ENCODE data around the gene TYMP.

The TYMP gene

DNA sequence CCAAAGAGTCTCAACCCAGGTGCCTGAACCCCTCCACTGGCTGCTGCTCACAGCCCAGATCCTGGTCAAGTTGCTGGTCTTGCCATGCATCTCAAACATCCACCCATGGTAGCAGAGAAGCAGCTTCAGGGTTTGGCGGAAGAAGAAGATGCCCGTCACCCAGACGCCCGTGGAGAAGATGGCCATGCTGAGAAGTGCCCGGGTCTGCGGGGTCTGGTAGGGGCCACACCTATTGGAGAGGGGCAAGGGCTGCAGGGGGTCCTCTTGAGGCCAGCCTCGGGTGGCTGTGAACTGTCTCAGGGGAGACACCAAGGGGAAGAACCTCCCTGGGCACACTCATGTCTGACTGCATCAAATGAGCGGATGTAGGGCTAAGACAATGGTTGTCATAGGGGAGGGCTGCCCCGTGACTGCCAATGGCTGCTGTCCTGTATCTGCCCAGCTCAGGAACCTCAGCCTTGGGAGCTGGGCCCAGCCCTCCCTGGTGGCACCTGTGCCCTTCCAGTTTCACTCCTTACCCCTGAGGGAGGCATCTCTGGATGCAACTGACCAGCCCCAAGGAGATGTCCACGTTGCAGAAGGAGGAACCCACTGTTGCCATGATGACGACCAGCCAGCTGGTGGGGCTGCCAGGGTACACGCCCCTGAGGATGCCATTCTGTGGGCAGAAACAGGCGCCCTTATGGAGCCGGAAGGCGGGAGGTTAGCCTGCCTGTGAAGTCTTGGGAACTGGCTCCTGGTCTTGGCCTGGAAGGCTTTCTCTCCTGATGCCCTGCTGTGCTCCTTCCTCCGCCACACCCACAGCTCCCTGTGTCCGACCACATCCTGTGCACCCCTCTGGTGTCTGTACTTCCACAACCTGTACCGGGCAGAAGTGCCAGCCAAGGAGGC, 47.2 kb upstream of the TYMP start:
- no peak overlapping the region for H3K4me3 ChIP-seq
- peaks cover 0 to 33% of the 10 kb centered on the region in 2 donors for H3K27me3 ChIP-seq
- H3K9me3 ChIP-seq, result no peaks in the 10 kb centered on the region
- TF ChIP-seq, protein P1, sequence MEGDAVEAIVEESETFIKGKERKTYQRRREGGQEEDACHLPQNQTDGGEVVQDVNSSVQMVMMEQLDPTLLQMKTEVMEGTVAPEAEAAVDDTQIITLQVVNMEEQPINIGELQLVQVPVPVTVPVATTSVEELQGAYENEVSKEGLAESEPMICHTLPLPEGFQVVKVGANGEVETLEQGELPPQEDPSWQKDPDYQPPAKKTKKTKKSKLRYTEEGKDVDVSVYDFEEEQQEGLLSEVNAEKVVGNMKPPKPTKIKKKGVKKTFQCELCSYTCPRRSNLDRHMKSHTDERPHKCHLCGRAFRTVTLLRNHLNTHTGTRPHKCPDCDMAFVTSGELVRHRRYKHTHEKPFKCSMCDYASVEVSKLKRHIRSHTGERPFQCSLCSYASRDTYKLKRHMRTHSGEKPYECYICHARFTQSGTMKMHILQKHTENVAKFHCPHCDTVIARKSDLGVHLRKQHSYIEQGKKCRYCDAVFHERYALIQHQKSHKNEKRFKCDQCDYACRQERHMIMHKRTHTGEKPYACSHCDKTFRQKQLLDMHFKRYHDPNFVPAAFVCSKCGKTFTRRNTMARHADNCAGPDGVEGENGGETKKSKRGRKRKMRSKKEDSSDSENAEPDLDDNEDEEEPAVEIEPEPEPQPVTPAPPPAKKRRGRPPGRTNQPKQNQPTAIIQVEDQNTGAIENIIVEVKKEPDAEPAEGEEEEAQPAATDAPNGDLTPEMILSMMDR (IDR thresholded peaks at IDR 0.05), result no peak
- H3K36me3 ChIP-seq, result peaks cover 0 to 26% (median 0%) of the 10 kb centered on the region in 3 donors
- H3K27ac ChIP-seq, result no peak overlapping the region
- DNase-seq, result peak in 1 of 2 donors; percentile 32
- intact Hi-C loops (cut with DNase I; ENCODE audit: low total_unique reads), result no loop called here
- peaks cover 0 to 24% (median 21%) of the 10 kb centered on the region in 4 donors for H3K4me1 ChIP-seq

DNA sequence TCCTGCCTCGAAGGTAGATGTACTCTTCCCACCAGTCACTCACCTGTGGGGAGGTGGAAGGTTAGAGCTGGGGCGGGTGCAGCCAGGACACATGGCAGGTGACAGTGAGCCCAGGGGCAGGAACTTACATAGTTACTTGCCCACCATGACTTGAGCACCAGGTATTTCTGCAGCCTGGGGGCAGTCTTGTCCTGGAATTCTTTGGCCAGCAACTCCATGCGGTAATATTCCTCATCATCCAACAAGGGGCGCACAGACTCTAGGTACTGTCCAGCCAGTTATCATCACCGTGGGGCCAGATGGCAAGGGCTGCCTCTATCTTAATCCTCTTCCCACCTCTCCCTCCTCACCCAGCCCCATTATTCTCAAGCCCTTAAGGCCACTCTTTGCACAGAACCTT, 46.3 kb upstream of the TYMP start:
- TF ChIP-seq, protein P1 (IDR thresholded peaks at IDR 0.05), result no peak
- no peaks in the 10 kb centered on the region for H3K9me3 ChIP-seq
- H3K4me3 ChIP-seq, result no peak overlapping the region
- H3K27ac ChIP-seq, result no peak overlapping the region
- intact Hi-C loops (cut with DNase I; ENCODE audit: low total_unique reads), result no loop called here
- DNase-seq, result peak in 1 of 2 donors; percentile 24
- H3K36me3 ChIP-seq, result peaks cover 0 to 35% (median 0%) of the 10 kb centered on the region in 3 donors
- peaks cover 0 to 33% of the 10 kb centered on the region in 2 donors for H3K27me3 ChIP-seq
- H3K4me1 ChIP-seq, result peaks cover 0 to 14% (median 11%) of the 10 kb centered on the region in 4 donors

DNA sequence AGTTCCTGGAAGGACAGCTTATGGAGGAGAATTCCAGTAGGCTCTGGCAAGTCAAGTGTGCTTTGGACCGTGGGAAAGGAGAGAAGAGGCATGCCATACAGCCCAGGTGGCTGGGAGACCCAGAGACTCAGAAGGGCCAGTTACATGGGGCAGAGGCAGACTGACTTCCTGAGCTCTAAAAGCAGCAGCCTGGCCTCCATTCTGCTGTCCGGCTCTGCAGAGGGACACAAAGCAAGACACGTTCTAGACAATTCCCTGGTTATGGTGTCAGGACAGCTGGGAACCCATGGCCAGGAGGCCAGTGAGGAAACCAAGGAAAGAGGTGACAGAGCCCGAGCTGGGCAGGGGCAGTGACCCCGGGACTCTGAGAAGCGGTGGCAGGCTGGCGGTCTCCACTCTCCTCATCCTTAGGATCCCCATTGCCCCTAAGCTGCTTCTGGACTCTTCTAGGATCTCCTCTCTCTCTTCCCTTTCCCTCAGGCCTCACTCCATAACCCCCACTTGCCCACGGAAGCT, 45.7 kb upstream of the TYMP start:
- intact Hi-C loops (cut with DNase I; ENCODE audit: low total_unique reads), result no loop called here
- TF ChIP-seq, protein P1 (IDR thresholded peaks at IDR 0.05), result no peak
- Histone ChIP-seq H3K9me3 (no peaks in the 10 kb centered on the region), H3K36me3 (peaks cover 0 to 41% (median 0%) of the 10 kb centered on the region in 3 donors), H3K27me3 (peaks cover 0 to 33% of the 10 kb centered on the region in 2 donors), H3K27ac (no peak overlapping the region), H3K4me3 (no peak overlapping the region), H3K4me1 (peaks cover 0 to 13% (median 8%) of the 10 kb centered on the region in 4 donors)
- DNase-seq, result peak in 1 of 2 donors; percentile 51

DNA sequence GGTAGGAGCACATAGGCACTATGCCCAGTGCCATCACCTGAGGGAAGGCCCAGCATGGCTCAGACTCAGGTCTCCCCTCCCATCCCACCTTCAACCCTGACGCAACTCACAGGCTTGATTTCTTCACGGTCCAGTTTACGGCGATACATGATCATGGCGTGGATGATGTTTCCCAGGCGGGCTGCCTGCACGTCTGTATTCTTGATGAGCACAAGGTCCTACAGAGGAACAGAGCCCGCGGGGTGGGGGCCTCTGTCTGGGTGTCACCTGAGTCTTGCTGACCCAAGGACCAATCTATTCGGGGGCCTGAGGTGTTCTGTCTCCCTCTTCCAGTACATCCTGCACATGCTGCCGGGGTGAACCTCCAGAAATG, 44.6 kb upstream of the TYMP start:
- intact Hi-C loops (cut with DNase I; ENCODE audit: low total_unique reads), result no loop called here
- peaks cover 0 to 13% (median 8%) of the 10 kb centered on the region in 4 donors for H3K4me1 ChIP-seq
- H3K4me3 ChIP-seq, result no peak overlapping the region
- H3K27me3 ChIP-seq, result peaks cover 0 to 33% of the 10 kb centered on the region in 2 donors
- H3K36me3 ChIP-seq, result peaks cover 0 to 48% (median 0%) of the 10 kb centered on the region in 3 donors
- no peak for DNase-seq
- TF ChIP-seq, protein P1 (IDR thresholded peaks at IDR 0.05), result no peak
- H3K27ac ChIP-seq, result no peak overlapping the region
- H3K9me3 ChIP-seq, result no peaks in the 10 kb centered on the region

DNA sequence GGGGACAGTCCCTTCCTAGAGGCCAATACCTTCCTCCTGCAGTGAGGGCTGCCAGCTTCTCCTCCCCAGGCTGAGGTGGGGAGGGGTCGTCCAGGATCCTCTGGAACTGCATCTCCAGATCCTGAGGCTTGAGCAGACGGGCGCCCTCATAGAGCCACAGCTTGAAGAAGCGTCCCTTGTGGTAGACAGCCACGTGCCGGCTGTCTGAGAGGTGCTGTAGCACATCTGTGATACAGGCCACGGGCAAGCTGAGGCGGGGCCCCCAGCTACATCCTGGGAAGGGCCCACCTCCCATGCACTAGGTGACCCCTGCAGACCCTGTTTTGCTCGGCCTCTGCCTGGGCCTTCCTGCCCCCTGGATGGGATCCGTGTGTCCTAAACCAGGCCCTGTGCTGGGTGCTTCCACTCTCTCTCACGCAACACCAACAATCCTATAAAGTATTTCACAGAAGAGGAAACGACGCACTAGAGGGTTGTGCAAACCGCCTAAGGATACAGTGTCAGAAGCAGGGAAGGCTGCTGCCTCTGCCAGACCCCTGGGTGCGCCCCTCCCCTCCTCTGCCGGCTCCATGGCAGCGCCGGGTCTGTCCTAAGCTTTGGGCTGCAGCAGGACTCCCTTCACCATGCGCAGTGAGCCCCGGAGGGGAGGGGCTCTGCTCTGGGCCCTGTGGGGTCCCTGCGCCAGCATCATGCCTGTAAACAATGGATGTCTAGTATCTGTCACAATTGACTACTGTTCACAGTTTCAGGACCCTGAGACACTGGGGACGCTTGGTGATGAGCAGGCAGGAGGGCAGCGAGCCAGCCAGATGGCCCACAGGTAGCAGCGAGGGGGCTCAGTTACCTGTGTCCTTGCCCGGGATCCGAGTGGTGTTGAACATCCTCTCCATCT, 43.9 kb upstream of the TYMP start:
- intact Hi-C loops (cut with DNase I; ENCODE audit: low total_unique reads), result no loop called here
- Histone ChIP-seq H3K4me3 (no peak overlapping the region), H3K36me3 (peaks cover 0 to 55% (median 0%) of the 10 kb centered on the region in 3 donors), H3K27ac (no peak overlapping the region), H3K27me3 (peaks cover 0 to 28% of the 10 kb centered on the region in 2 donors), H3K4me1 (peaks cover 0 to 9% (median 7%) of the 10 kb centered on the region in 4 donors), H3K9me3 (no peaks in the 10 kb centered on the region)
- TF ChIP-seq, protein P1 (IDR thresholded peaks at IDR 0.05), result no peak
- peak in 1 of 2 donors; percentile 61 for DNase-seq

All from tibial artery (tissue), 4 donors.